ENCODE results near the gene SEC16B. TPM values are rescaled to one million over a fixed set of nuclear protein-coding genes. Genes with fewer than 3 reads are reported as not detected.

The SEC16B gene
- total RNA-seq, 1 experiment from 2014 or later, result 0.39 TPM

GRCh38 chr1:177935638-177936415, 34.0 kb downstream of the SEC16B start:
- TF ChIP-seq CTCF (IDR thresholded peaks at IDR 0.05) (no peak), SIN3A (IDR thresholded peaks at IDR 0.05; ENCODE audit: borderline replicate concordance, insufficient read depth, low read depth, low read length) (no peak)
- BruUV-seq (replicated peaks), result no TSS peak
- CTCF ChIA-PET, result no interaction called here
- ATAC-seq, result no peak
- POLR2A ChIA-PET, result no interaction called here
- Histone ChIP-seq H3K36me3 (ENCODE audit: control insufficient read depth, insufficient read depth, low read length) (no peaks in the 10 kb centered on the region), H3K27ac (ENCODE audit: low read length) (no peak overlapping the region), H3K4me3 (ENCODE audit: low read depth in 2 of 2, low read length in 2 of 2) (no peak overlapping the region), H3K4me1 (ENCODE audit: control insufficient read depth, insufficient read depth, low read length) (no peaks in the 10 kb centered on the region), H3K9me3 (ENCODE audit: control insufficient read depth, insufficient read depth, low read depth, low read length) (no peaks in the 10 kb centered on the region), H3K27me3 (ENCODE audit: control insufficient read depth, insufficient read depth, low read length) (no peaks in the 10 kb centered on the region)
- intact Hi-C loops (cut with micrococcal nuclease; ENCODE audit: unreplicated experiment) (no loop called here), in situ Hi-C loops (cut with HindIII; ENCODE audit: low pct_unique_long_range_greater_than_20kb, low sequenced_read_pairs) (no loop called here)
- no peak for DNase-seq (ENCODE audit: low read depth, low spot score)

GRCh38 chr1:177934927-177935326, 34.9 kb downstream of the SEC16B start:
- no peak overlapping the region for H3K4me3 ChIP-seq (ENCODE audit: low read depth in 2 of 2, low read length in 2 of 2)
- no peak for ATAC-seq
- in situ Hi-C loops (cut with HindIII; ENCODE audit: low pct_unique_long_range_greater_than_20kb, low sequenced_read_pairs) (no loop called here), intact Hi-C loops (cut with micrococcal nuclease; ENCODE audit: unreplicated experiment) (no loop called here)
- H3K27ac ChIP-seq (ENCODE audit: low read length), result no peak overlapping the region
- CTCF ChIA-PET, result no interaction called here
- H3K27me3 ChIP-seq (ENCODE audit: control insufficient read depth, insufficient read depth, low read length), result no peaks in the 10 kb centered on the region
- BruUV-seq (replicated peaks), result no TSS peak
- no peaks in the 10 kb centered on the region for H3K4me1 ChIP-seq (ENCODE audit: control insufficient read depth, insufficient read depth, low read length)
- POLR2A ChIA-PET, result no interaction called here
- no peaks in the 10 kb centered on the region for H3K36me3 ChIP-seq (ENCODE audit: control insufficient read depth, insufficient read depth, low read length)
- DNase-seq (ENCODE audit: low read depth, low spot score), result no peak
- no peak for TF ChIP-seq SIN3A (IDR thresholded peaks at IDR 0.05; ENCODE audit: borderline replicate concordance, insufficient read depth, low read depth, low read length)
- no peaks in the 10 kb centered on the region for H3K9me3 ChIP-seq (ENCODE audit: control insufficient read depth, insufficient read depth, low read depth, low read length)

GRCh38 chr1:177934461-177934860, 35.4 kb downstream of the SEC16B start:
- POLR2A ChIA-PET, result interaction anchor here (0.6 kb wide), 3 partner anchors 87 to 409 kb away, joined by 3 to 10 read pairs (median 4); no protein-coding TSS in a partner anchor
- Histone ChIP-seq H3K4me1 (ENCODE audit: control insufficient read depth, insufficient read depth, low read length) (no peaks in the 10 kb centered on the region), H3K36me3 (ENCODE audit: control insufficient read depth, insufficient read depth, low read length) (no peaks in the 10 kb centered on the region), H3K4me3 (ENCODE audit: low read depth in 2 of 2, low read length in 2 of 2) (no peak overlapping the region), H3K9me3 (ENCODE audit: control insufficient read depth, insufficient read depth, low read depth, low read length) (no peaks in the 10 kb centered on the region), H3K27ac (ENCODE audit: low read length) (no peak overlapping the region), H3K27me3 (ENCODE audit: control insufficient read depth, insufficient read depth, low read length) (no peaks in the 10 kb centered on the region)
- no peak for DNase-seq (ENCODE audit: low read depth, low spot score)
- no peak for ATAC-seq
- CTCF ChIA-PET, result interaction anchor here (0.6 kb wide), 2 partner anchors 29 to 105 kb away, joined by 6 to 8 read pairs; no protein-coding TSS in a partner anchor
- in situ Hi-C loops (cut with HindIII; ENCODE audit: low pct_unique_long_range_greater_than_20kb, low sequenced_read_pairs), result no loop called here
- no TSS peak for BruUV-seq (replicated peaks)
- intact Hi-C loops (cut with micrococcal nuclease; ENCODE audit: unreplicated experiment), result no loop called here
- no peak for TF ChIP-seq TCF7L2 (IDR thresholded peaks at IDR 0.05; ENCODE audit: low read depth, low read length)
- no peak for TF ChIP-seq SIN3A (IDR thresholded peaks at IDR 0.05; ENCODE audit: borderline replicate concordance, insufficient read depth, low read depth, low read length)
- no peak for TF ChIP-seq REST (IDR thresholded peaks at IDR 0.05; ENCODE audit: insufficient read depth in 1 of 2, low read depth in 2 of 2, low read length in 1 of 2)
- TF ChIP-seq CTCF (IDR thresholded peaks at IDR 0.05), result no peak
- TF ChIP-seq POLR2AphosphoS5 (IDR thresholded peaks at IDR 0.05; ENCODE audit: low read depth, low read length), result no peak

Data from Panc1 (cell line).